Measurements from ENCODE around the gene ZNF205.
"Not testable (repeated sequence)": the region's sequence is repeated elsewhere in the genome, so short reads cannot be mapped to it uniquely, and the experiment has no call there.

The ZNF205 gene

GRCh38 chr16:3149630-3150345 is 37.4 kb downstream of the ZNF205 start:
- DNase-seq (ENCODE audit: low spot score): peak; percentile 48

- DNase-seq (ENCODE audit: low spot score): peak; percentile 98
Observed at GRCh38 chr16:3150346-3151218, 38.2 kb downstream of the ZNF205 start.

GRCh38 chr16:3152027-3152276 is 39.6 kb downstream of the ZNF205 start:
- no peak for DNase-seq (ENCODE audit: low spot score)

DNA sequence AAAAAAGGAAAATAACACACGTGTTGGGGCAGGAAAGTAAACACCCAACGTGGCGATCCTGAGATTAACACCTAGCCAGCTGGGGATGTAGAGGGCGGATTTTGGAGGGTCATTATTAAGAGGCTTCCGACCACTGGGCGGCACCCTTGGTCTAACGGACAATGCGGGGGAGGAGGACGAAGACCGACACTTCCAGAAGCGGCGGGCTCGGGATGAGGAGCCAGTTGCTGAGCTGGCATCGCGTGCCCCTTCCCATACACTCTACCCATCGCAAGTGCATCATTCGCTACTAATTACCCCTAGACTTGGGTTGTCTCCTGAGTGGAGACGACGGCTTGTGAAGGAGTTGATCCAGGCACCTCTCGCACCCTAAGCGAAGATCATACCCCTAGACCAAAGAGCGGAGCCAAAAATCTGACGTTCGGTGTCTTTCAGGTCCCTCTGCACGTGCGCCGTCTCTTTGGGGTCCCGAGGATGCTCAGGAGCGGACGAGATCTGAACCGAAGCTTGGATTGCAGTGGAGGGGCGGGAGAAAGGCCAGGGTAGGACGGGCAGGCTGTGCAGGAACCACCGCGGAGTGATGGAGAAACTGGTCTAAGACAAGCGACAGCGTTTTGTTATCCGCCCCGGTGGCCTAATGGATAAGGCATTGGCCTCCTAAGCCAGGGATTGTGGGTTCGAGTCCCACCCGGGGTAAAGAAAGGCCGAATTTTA is 40.0 kb downstream of the ZNF205 start:
- DNase-seq (ENCODE audit: low spot score): peak; percentile 78

- no peak for DNase-seq (ENCODE audit: low spot score)
Observed at GRCh38 chr16:3152991-3153368, 40.6 kb downstream of the ZNF205 start.

GRCh38 chr16:3155181-3155580 is 42.8 kb downstream of the ZNF205 start:
- DNase-seq (ENCODE audit: low spot score): no peak

GRCh38 chr16:3155972-3156371 is 43.6 kb downstream of the ZNF205 start:
- DNase-seq (ENCODE audit: low spot score): no peak

DNA sequence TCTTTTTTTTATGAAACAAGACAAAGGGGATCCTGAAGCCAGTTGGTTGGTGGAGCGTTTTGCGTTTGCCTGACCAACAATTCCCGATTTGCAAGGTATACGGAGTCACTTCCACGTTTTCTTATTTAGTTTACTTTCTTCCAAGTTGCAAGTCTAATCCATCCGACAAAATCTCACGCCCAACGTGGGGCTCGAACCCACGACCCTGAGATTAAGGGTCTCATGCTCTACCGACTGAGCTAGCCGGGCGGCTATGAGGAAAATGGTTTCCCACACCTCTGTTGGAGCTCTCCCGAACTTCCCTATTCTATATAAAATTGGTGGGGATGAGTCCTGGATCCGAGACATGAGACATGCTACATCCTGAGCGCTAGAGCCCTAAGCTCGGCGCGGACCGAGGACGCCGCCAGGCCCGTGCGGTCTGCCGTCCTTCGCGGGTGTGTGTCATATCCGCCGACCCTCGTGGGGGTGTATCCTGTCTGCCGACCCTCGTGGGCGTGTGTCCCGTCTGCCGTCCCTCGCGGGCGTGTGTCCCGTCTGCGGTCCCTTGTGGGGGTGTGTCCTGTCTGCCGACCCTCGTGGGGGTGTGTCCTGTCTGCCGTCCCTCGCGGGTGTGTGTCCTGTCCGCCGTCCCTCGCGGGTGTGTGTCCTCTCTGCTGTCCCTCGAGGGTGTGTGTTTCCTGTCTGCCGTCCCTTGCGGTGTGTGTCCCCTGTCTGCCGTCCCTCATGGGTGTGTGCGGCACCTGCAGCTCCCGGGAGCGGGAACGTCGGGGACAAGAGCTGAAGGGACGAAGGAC is 45.0 kb downstream of the ZNF205 start:
- DNase-seq (ENCODE audit: low spot score): peak; percentile 57

GRCh38 chr16:3158026-3158509 is 45.7 kb downstream of the ZNF205 start:
- peak; percentile 13 for DNase-seq (ENCODE audit: low spot score)

DNA sequence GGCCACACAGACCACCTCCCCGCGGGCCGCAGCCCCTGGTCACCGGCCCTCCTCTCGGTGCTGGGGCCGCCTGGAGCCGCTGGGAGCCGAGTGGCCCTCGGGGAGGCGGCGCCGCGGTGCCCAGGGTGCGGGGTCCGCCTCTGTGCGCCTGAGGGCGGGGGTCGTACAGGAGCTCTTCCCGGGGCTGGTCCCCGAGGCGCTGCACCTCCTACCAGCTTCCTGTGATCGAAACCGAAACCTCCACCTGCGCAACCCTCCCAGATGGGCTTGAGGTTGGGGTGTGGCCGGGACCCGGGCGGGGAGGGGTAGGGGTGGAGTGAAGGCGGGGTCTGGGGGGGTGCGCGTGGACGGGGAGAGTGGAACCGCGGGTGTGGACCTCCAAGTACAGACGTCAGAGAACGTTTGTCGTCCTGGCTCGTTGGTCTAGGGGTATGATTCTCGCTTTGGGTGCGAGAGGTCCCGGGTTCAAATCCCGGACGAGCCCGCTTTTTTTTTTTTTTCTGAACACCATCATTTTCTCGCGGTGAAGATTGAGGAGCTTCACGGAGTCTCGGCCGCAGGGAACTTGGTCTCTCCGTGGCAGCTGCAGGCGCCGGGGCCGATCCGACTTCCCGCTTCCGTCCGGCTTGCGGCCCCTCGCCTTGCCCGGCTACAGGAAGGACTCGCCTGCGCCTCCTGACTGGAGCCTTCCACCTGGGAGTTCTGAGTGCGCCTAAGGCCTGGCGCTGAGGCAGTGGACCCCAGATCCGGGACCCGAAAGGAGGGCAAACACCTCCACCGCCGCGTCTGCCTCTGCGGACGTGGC is 46.3 kb downstream of the ZNF205 start:
- DNase-seq (ENCODE audit: low spot score): peak; percentile 96

- no peak for DNase-seq (ENCODE audit: low spot score)
Observed at GRCh38 chr16:3161235-3162018, 49.0 kb downstream of the ZNF205 start.

DNA sequence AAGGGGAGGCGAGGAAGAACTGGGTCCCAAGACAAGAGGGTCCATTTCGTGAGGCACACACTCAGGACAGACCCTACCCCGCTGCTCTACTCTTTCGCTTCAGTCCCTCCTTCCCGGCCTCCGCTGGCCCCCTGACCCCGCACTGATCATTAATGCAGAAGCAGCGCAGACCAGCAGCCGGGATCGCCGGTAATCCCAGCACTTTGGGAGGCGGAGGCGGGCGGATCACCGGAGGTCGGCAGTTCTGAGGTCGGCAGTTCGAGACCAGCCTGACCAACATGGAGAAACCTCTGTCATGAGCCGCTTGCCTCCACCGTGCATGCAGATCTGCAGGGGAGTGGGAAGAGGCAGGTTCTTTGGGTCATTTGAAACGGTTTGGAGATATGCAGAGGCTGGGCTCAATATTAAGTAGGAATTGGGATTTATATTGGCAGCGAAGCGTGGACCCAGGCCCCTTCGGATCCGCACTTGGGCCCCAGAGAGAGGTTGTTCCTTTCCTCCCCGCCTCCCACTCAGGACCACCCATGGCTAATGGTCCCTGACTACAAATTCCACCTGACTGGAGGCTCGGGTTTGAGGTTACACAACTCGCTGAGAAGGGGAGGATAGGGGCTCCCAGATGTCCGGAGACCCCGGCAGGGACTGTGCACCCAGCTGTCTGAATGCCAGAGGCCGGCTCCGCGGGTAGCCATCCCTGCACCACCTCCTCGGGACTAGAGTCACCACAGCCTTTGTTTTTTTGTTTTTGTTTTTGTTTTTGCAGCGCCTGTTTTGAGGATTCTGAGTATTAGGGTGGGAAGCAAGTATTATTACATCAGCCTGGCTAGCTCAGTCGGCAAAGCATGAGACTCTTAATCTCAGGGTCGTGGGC is 52.0 kb downstream of the ZNF205 start:
- no peak for DNase-seq (ENCODE audit: low spot score)

- no peak for DNase-seq (ENCODE audit: low spot score)
Observed at GRCh38 chr16:3165111-3165822, 52.9 kb downstream of the ZNF205 start.

DNA sequence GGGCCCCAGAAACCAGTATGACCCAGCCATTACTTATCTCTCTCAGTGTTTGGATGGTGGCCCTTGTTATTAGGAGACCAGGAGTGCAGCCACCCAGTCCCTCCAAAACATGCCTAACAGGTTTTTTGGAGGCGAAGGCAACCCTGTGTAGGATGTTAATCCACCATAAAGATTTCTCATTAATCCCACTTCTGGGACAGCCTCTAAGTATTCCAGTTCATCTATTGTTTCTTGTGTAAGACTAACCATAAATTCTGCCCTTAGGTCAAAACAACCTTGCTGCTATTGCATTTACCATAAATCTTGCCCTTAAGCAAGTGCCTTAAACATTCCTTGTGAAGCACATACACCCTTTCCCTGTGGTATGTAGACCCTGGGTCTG is 54.1 kb downstream of the ZNF205 start:
- DNase-seq (ENCODE audit: low spot score): no peak

GRCh38 chr16:3168729-3169128 is 56.3 kb downstream of the ZNF205 start:
- DNase-seq (ENCODE audit: low spot score): not testable (repeated sequence)
